Neural progenitor cell (in vitro differentiated cells): Measurements from ENCODE around the gene KRTAP5-1.
"Not testable (repeated sequence)": the region's sequence is repeated elsewhere in the genome, so short reads cannot be mapped to it uniquely, and the experiment has no call there.

Experiments
- EZH2phosphoT487 ChIP-seq: fragments of 200-600 bp; sonication (generic); IDR thresholded peaks from 2 replicates; pipeline ENCODE4 v1.6.1; 2017; ENCODE audit warnings: antibody characterized with exemption
- TF ChIP-seq, protein P1 (sequence below): fragments of 200-600 bp; sonication (generic); IDR thresholded peaks from 2 replicates; pipeline ENCODE4 v1.5.1; 2017; ENCODE audit warnings: antibody characterized with exemption, mild to moderate bottlenecking

GRCh38 chr11:1601663-1602062 is 16.6 kb upstream of the KRTAP5-1 start:
- TF ChIP-seq, protein P1, sequence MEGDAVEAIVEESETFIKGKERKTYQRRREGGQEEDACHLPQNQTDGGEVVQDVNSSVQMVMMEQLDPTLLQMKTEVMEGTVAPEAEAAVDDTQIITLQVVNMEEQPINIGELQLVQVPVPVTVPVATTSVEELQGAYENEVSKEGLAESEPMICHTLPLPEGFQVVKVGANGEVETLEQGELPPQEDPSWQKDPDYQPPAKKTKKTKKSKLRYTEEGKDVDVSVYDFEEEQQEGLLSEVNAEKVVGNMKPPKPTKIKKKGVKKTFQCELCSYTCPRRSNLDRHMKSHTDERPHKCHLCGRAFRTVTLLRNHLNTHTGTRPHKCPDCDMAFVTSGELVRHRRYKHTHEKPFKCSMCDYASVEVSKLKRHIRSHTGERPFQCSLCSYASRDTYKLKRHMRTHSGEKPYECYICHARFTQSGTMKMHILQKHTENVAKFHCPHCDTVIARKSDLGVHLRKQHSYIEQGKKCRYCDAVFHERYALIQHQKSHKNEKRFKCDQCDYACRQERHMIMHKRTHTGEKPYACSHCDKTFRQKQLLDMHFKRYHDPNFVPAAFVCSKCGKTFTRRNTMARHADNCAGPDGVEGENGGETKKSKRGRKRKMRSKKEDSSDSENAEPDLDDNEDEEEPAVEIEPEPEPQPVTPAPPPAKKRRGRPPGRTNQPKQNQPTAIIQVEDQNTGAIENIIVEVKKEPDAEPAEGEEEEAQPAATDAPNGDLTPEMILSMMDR, result not testable (repeated sequence)
- TF ChIP-seq EZH2phosphoT487, result not testable (repeated sequence)
